H1 (cell line): ENCODE data around the gene RNF8. TPM values are rescaled to one million over a fixed set of nuclear protein-coding genes. Genes with fewer than 3 reads are reported as not detected.

Experiments used
- ASH2L ChIP-seq: fragments of 200-600, 300-600 bp; sonication (generic); IDR thresholded peaks from one replicate; pipeline ENCODE4 v1.7.1; 2017; ENCODE audit warnings: low read length
- ATF3 ChIP-seq: IDR thresholded peaks from 2 replicates; pipeline ENCODE4 v1.6.1; 2011; ENCODE audit warnings: low read depth, mild to moderate bottlenecking, low read length; ENCODE audit not compliant: insufficient read depth
- CHD2 ChIP-seq: IDR thresholded peaks from 2 replicates; pipeline ENCODE4 v1.6.1; 2012; ENCODE audit warnings: low read length, improper control_type of control experiment
- TAF1 ChIP-seq: IDR thresholded peaks from 2 replicates; pipeline ENCODE4 v1.6.1; 2011; ENCODE audit warnings: mild to moderate bottlenecking, low read depth, low read length
- TBP ChIP-seq: IDR thresholded peaks from 2 replicates; pipeline ENCODE4 v1.6.1; 2011; ENCODE audit warnings: low read depth, low read length, improper control_type of control experiment
- polyA plus RNA-seq, 7 experiments: library from polyadenylated mRNA; depleted of rRNA in 3 of 7; stranded (reverse) in 5 of 7; unstranded in 2 of 7; fragments of >200 nt in 5 of 7; fragments of 200-250 nt in 2 of 7; gene quantifications; 1 replicate in 5 of 7; 2 replicates in 1 of 7; 4 replicates in 1 of 7; pipeline versions ENCODE4 v1.2.1 to v1.2.3, GENCODE V29; 2011 to 2013; ENCODE audit warnings: missing spikeins in 2 of 7, mixed read lengths in 2 of 7
- total RNA-seq: library from RNA; stranded (reverse); fragmentation: NEBNext Ultra II Directional; extraction: Animal tissue kit (Norgen Biotek cat#: 25700); gene quantifications from 2 replicates; pipeline ENCODE4 v1.2.1, GENCODE V29; 2021
- TF ChIP-seq, protein P1 (sequence below): IDR thresholded peaks from 2 replicates; pipeline ENCODE4 v1.6.1; 2011; ENCODE audit warnings: low read length, improper control_type of control experiment

The RNF8 gene
- total and polyA plus RNA-seq, 2 of the 8 experiments (the other 6 are each of a cell fraction or from before 2014, with no cell fraction given): 20.3 to 44.7 TPM

GRCh38 chr6:37369321-37370201, 15.8 kb downstream of the RNF8 start (continued):
- TF ChIP-seq ATF3: no peak
- TF ChIP-seq TBP: no peak
- no peak for TF ChIP-seq CHD2
- TF ChIP-seq TAF1: no peak
- no peak for TF ChIP-seq ASH2L
- TF ChIP-seq, protein P1, sequence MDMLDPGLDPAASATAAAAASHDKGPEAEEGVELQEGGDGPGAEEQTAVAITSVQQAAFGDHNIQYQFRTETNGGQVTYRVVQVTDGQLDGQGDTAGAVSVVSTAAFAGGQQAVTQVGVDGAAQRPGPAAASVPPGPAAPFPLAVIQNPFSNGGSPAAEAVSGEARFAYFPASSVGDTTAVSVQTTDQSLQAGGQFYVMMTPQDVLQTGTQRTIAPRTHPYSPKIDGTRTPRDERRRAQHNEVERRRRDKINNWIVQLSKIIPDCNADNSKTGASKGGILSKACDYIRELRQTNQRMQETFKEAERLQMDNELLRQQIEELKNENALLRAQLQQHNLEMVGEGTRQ: no peak
